Measurements from ENCODE around the gene MIB2.
A peak's percentile ranks its signal among the peaks of the same experiment; 100 is the strongest.
"Not testable (repeated sequence)": the region's sequence is repeated elsewhere in the genome, so short reads cannot be mapped to it uniquely, and the experiment has no call there.

Gene MIB2

GRCh38 chr1:1664941-1665814 lies 49.9 kb downstream of the MIB2 start:
- Mint-ChIP-seq H3K27me3 (no peaks in the 10 kb centered on the region), H3K27ac (no peak overlapping the region), H3K36me3 (ENCODE audit: low read depth) (peaks cover 13% of the 10 kb centered on the region), H3K9me3 (no peaks in the 10 kb centered on the region), H3K4me3 (no peak overlapping the region), H3K4me1 (no peaks in the 10 kb centered on the region)
- DNase-seq (no peak), ATAC-seq (peak; percentile 17)

GRCh38 chr1:1665815-1666251 lies 50.5 kb downstream of the MIB2 start:
- DNase-seq: peak; percentile 70
- no peak overlapping the region for H3K27ac Mint-ChIP-seq

GRCh38 chr1:1666526-1666925 lies 51.2 kb downstream of the MIB2 start:
- H3K36me3 Mint-ChIP-seq (ENCODE audit: low read depth): peaks cover 18% of the 10 kb centered on the region
- no peaks in the 10 kb centered on the region for H3K27me3 Mint-ChIP-seq
- no peak overlapping the region for H3K4me3 Mint-ChIP-seq
- H3K4me1 Mint-ChIP-seq: no peaks in the 10 kb centered on the region
- no peak for DNase-seq
- H3K9me3 Mint-ChIP-seq: no peaks in the 10 kb centered on the region
- no peak for ATAC-seq
- H3K27ac Mint-ChIP-seq: no peak overlapping the region

More at GRCh38 chr1:1665815-1666251, 50.5 kb downstream of the MIB2 start:
- Mint-ChIP-seq H3K4me3 (no peak overlapping the region), H3K36me3 (ENCODE audit: low read depth) (peaks cover 13% of the 10 kb centered on the region), H3K9me3 (no peaks in the 10 kb centered on the region), H3K4me1 (no peaks in the 10 kb centered on the region), H3K27me3 (no peaks in the 10 kb centered on the region)
- ATAC-seq: peak; percentile 48

- Mint-ChIP-seq H3K27ac (no peak overlapping the region), H3K4me1 (peaks cover 10% of the 10 kb centered on the region), H3K27me3 (no peaks in the 10 kb centered on the region), H3K4me3 (no peak overlapping the region), H3K9me3 (no peaks in the 10 kb centered on the region), H3K36me3 (ENCODE audit: low read depth) (peaks cover 22% of the 10 kb centered on the region)
- no peak for DNase-seq
- no peak for ATAC-seq
These were observed 54.5 kb downstream of the MIB2 start for GRCh38 chr1:1669468-1670440.

- no peak for DNase-seq
- Mint-ChIP-seq H3K4me3 (no peak overlapping the region), H3K4me1 (peaks cover 11% of the 10 kb centered on the region), H3K27me3 (no peaks in the 10 kb centered on the region), H3K36me3 (ENCODE audit: low read depth) (peaks cover 22% of the 10 kb centered on the region), H3K9me3 (no peaks in the 10 kb centered on the region), H3K27ac (no peak overlapping the region)
- ATAC-seq: no peak
These were observed 55.6 kb downstream of the MIB2 start for GRCh38 chr1:1670866-1671265.

GRCh38 chr1:1671365-1672119 lies 56.2 kb downstream of the MIB2 start:
- H3K4me1 Mint-ChIP-seq: peaks cover 11% of the 10 kb centered on the region
- H3K27me3 Mint-ChIP-seq: no peaks in the 10 kb centered on the region
- no peak overlapping the region for H3K27ac Mint-ChIP-seq
- peaks cover 17% of the 10 kb centered on the region for H3K36me3 Mint-ChIP-seq (ENCODE audit: low read depth)
- H3K4me3 Mint-ChIP-seq: no peak overlapping the region
- no peak for ATAC-seq
- DNase-seq: no peak
- H3K9me3 Mint-ChIP-seq: no peaks in the 10 kb centered on the region

- no peaks in the 10 kb centered on the region for H3K9me3 Mint-ChIP-seq
- peaks cover 16% of the 10 kb centered on the region for H3K36me3 Mint-ChIP-seq (ENCODE audit: low read depth)
- DNase-seq (no peak), ATAC-seq (no peak)
- H3K4me3 Mint-ChIP-seq: no peak overlapping the region
- no peaks in the 10 kb centered on the region for H3K27me3 Mint-ChIP-seq
- peaks cover 13% of the 10 kb centered on the region for H3K4me1 Mint-ChIP-seq
- H3K27ac Mint-ChIP-seq: no peak overlapping the region
These were observed 57.1 kb downstream of the MIB2 start for GRCh38 chr1:1672181-1672965.

- H3K36me3 Mint-ChIP-seq (ENCODE audit: low read depth): peaks cover 11% of the 10 kb centered on the region
- not testable (repeated sequence) for H3K27me3 Mint-ChIP-seq, H3K9me3 Mint-ChIP-seq, H3K4me3 Mint-ChIP-seq, DNase-seq
- H3K4me1 Mint-ChIP-seq: peaks cover 34% of the 10 kb centered on the region
- peak overlapping the region; percentile 88 for H3K27ac Mint-ChIP-seq
- peak; percentile 57 for ATAC-seq
These were observed 59.5 kb downstream of the MIB2 start for GRCh38 chr1:1674806-1675205.

- not testable (repeated sequence) for H3K27me3 Mint-ChIP-seq; DNase-seq; H3K9me3 Mint-ChIP-seq; H3K27ac Mint-ChIP-seq; H3K36me3 Mint-ChIP-seq (ENCODE audit: low read depth); H3K4me3 Mint-ChIP-seq; ATAC-seq
- H3K4me1 Mint-ChIP-seq: peaks cover 34% of the 10 kb centered on the region
These were observed 59.9 kb downstream of the MIB2 start for GRCh38 chr1:1675218-1675617.

- peak; percentile 7 for ATAC-seq
- not testable (repeated sequence) for H3K4me3 Mint-ChIP-seq; H3K27ac Mint-ChIP-seq; DNase-seq; H3K27me3 Mint-ChIP-seq; H3K9me3 Mint-ChIP-seq; H3K36me3 Mint-ChIP-seq (ENCODE audit: low read depth)
- peaks cover 34% of the 10 kb centered on the region for H3K4me1 Mint-ChIP-seq
These were observed 60.8 kb downstream of the MIB2 start for GRCh38 chr1:1676087-1676486.

- Mint-ChIP-seq H3K4me1 (peaks cover 38% of the 10 kb centered on the region), H3K4me3 (peak overlapping the region; percentile 83), H3K9me3 (no peaks in the 10 kb centered on the region), H3K27me3 (no peaks in the 10 kb centered on the region), H3K36me3 (ENCODE audit: low read depth) (peaks cover 4% of the 10 kb centered on the region), H3K27ac (peak overlapping the region; percentile 96)
- peak; percentile 71 for DNase-seq
- ATAC-seq: peak; percentile 49
These were observed 62.6 kb downstream of the MIB2 start for GRCh38 chr1:1677718-1678580.

GRCh38 chr1:1678581-1679380 lies 63.5 kb downstream of the MIB2 start:
- H3K36me3 Mint-ChIP-seq (ENCODE audit: low read depth): peaks cover 2% of the 10 kb centered on the region
- H3K4me1 Mint-ChIP-seq: peaks cover 41% of the 10 kb centered on the region
- H3K27ac Mint-ChIP-seq: peak overlapping the region; percentile 96
- H3K9me3 Mint-ChIP-seq: no peaks in the 10 kb centered on the region
- DNase-seq (peak; percentile 47), ATAC-seq (no peak)
- H3K27me3 Mint-ChIP-seq: no peaks in the 10 kb centered on the region
- H3K4me3 Mint-ChIP-seq: peak overlapping the region; percentile 83
